ENCODE results near the gene NR4A3.

NR4A3 gene

GRCh38 chr9:99867968-99868367 is 46.3 kb downstream of the NR4A3 start:
- H3K9me2 ChIP-seq (replicated peaks; ENCODE audit: low read depth, low read length), result no peaks in the 10 kb centered on the region
- peak overlapping the region; percentile 77; the same call in 1 of the 2 replicates for H2AFZ ChIP-seq (ENCODE audit: low read length)
- H3F3A ChIP-seq (ENCODE audit: low read depth), result no peaks in the 10 kb centered on the region
- no peaks in the 10 kb centered on the region for H4K20me1 ChIP-seq (ENCODE audit: insufficient read depth, low read length, poor library complexity, severe bottlenecking)
- peak overlapping the region; percentile 17 for H3K9ac ChIP-seq (ENCODE audit: low read depth, low read length, poor library complexity, severe bottlenecking)
- no peaks in the 10 kb centered on the region for H3K79me2 ChIP-seq (ENCODE audit: insufficient read depth, low read length)
- H3K4me1 ChIP-seq (ENCODE audit: insufficient read depth, low read length, poor library complexity, severe bottlenecking), result peaks cover 39% of the 10 kb centered on the region
- H3K36me3 ChIP-seq (ENCODE audit: insufficient read depth, low read length), result no peaks in the 10 kb centered on the region
- H3K9me3 ChIP-seq (ENCODE audit: insufficient read depth, low read depth, low read length), result no peaks in the 10 kb centered on the region
- peak overlapping the region; percentile 62 for H3K4me2 ChIP-seq (ENCODE audit: low read depth, low read length, poor library complexity, severe bottlenecking)
- peak overlapping the region; percentile 39 for H3K4me3 ChIP-seq (ENCODE audit: low read length, poor library complexity, severe bottlenecking)
- H3K27me3 ChIP-seq (ENCODE audit: insufficient read depth, low read length, poor library complexity, severe bottlenecking), result no peaks in the 10 kb centered on the region
- TF ChIP-seq CTCF (conservative IDR thresholded peaks at IDR 0.05; ENCODE audit: low read length) (no peak), EZH2phosphoT487 (IDR thresholded peaks at IDR 0.05; ENCODE audit: borderline replicate concordance) (no peak)

- no peak overlapping the region for H3K4me3 ChIP-seq (ENCODE audit: low read length, poor library complexity, severe bottlenecking)
- no peak overlapping the region for H3K9ac ChIP-seq (ENCODE audit: low read depth, low read length, poor library complexity, severe bottlenecking)
- peaks cover 39% of the 10 kb centered on the region for H3K4me1 ChIP-seq (ENCODE audit: insufficient read depth, low read length, poor library complexity, severe bottlenecking)
- H3K4me2 ChIP-seq (ENCODE audit: low read depth, low read length, poor library complexity, severe bottlenecking), result no peak overlapping the region
- H4K20me1 ChIP-seq (ENCODE audit: insufficient read depth, low read length, poor library complexity, severe bottlenecking), result no peaks in the 10 kb centered on the region
- no peaks in the 10 kb centered on the region for H3F3A ChIP-seq (ENCODE audit: low read depth)
- TF ChIP-seq CTCF (conservative IDR thresholded peaks at IDR 0.05; ENCODE audit: low read length) (no peak), EZH2phosphoT487 (IDR thresholded peaks at IDR 0.05; ENCODE audit: borderline replicate concordance) (no peak)
- no peaks in the 10 kb centered on the region for H3K9me3 ChIP-seq (ENCODE audit: insufficient read depth, low read depth, low read length)
- H3K9me2 ChIP-seq (replicated peaks; ENCODE audit: low read depth, low read length), result no peaks in the 10 kb centered on the region
- no peaks in the 10 kb centered on the region for H3K79me2 ChIP-seq (ENCODE audit: insufficient read depth, low read length)
- H3K27me3 ChIP-seq (ENCODE audit: insufficient read depth, low read length, poor library complexity, severe bottlenecking), result no peaks in the 10 kb centered on the region
- H2AFZ ChIP-seq (ENCODE audit: low read length), result peak overlapping the region; percentile 77
- H3K36me3 ChIP-seq (ENCODE audit: insufficient read depth, low read length), result no peaks in the 10 kb centered on the region
Observed at GRCh38 chr9:99868845-99869244, 47.2 kb downstream of the NR4A3 start.

GRCh38 chr9:99870126-99870525 is 48.4 kb downstream of the NR4A3 start:
- Histone ChIP-seq H2AFZ (ENCODE audit: low read length) (0 out of 2 replicates have a peak overlapping the region, but pooled peaks have one; percentile 39), H3K9me3 (ENCODE audit: insufficient read depth, low read depth, low read length) (no peaks in the 10 kb centered on the region), H3K4me3 (ENCODE audit: low read length, poor library complexity, severe bottlenecking) (no peak overlapping the region), H3F3A (ENCODE audit: low read depth) (no peaks in the 10 kb centered on the region), H3K27me3 (ENCODE audit: insufficient read depth, low read length, poor library complexity, severe bottlenecking) (no peaks in the 10 kb centered on the region), H3K9ac (ENCODE audit: low read depth, low read length, poor library complexity, severe bottlenecking) (no peak overlapping the region), H3K4me2 (ENCODE audit: low read depth, low read length, poor library complexity, severe bottlenecking) (no peak overlapping the region), H3K79me2 (ENCODE audit: insufficient read depth, low read length) (no peaks in the 10 kb centered on the region), H3K36me3 (ENCODE audit: insufficient read depth, low read length) (no peaks in the 10 kb centered on the region), H4K20me1 (ENCODE audit: insufficient read depth, low read length, poor library complexity, severe bottlenecking) (no peaks in the 10 kb centered on the region), H3K9me2 (replicated peaks; ENCODE audit: low read depth, low read length) (no peaks in the 10 kb centered on the region), H3K4me1 (ENCODE audit: insufficient read depth, low read length, poor library complexity, severe bottlenecking) (peaks cover 31% of the 10 kb centered on the region)
- TF ChIP-seq CTCF (conservative IDR thresholded peaks at IDR 0.05; ENCODE audit: low read length), result no peak
- TF ChIP-seq EZH2phosphoT487 (IDR thresholded peaks at IDR 0.05; ENCODE audit: borderline replicate concordance), result no peak

All from Loucy (cell line).